Activated T-cell treated with anti-CD3 and anti-CD28 coated beads, Interleukin-2, amount 50 U/mL, for 24 hours (primary cell): Measurements from ENCODE around the gene LRRTM3.

Experiments
- DNase-seq: peaks from one replicate; pipeline ENCODE4 v3.0.0-alpha.2; 2020
- H3K27ac Mint-ChIP-seq: 2 replicates; pipeline ENCODE4 v1.8.0; 2020; ENCODE audit warnings: mild to moderate bottlenecking, mixed read lengths
- H3K27me3 Mint-ChIP-seq: 2 replicates; pipeline ENCODE4 v1.8.0; 2020; ENCODE audit warnings: mixed read lengths
- H3K36me3 Mint-ChIP-seq: 2 replicates; pipeline ENCODE4 v1.8.0; 2020; ENCODE audit warnings: low read depth, mixed read lengths
- H3K4me1 Mint-ChIP-seq: 2 replicates; pipeline ENCODE4 v1.8.0; 2020; ENCODE audit warnings: low read depth, mixed read lengths
- H3K4me3 Mint-ChIP-seq: 2 replicates; pipeline ENCODE4 v1.8.0; 2020; ENCODE audit warnings: mild to moderate bottlenecking, moderate library complexity, mixed read lengths
- H3K9me3 Mint-ChIP-seq: 2 replicates; pipeline ENCODE4 v1.8.0; 2020; ENCODE audit warnings: mixed read lengths

LRRTM3 gene

GRCh38 chr10:67022099-67022498 is 96.3 kb downstream of the LRRTM3 start:
- DNase-seq = no peak
- Mint-ChIP-seq H3K9me3 (peaks cover 2% of the 10 kb centered on the region), H3K36me3 (no peaks in the 10 kb centered on the region), H3K4me3 (no peak overlapping the region), H3K4me1 (no peaks in the 10 kb centered on the region), H3K27me3 (no peaks in the 10 kb centered on the region), H3K27ac (no peak overlapping the region)

- H3K27me3 Mint-ChIP-seq = no peaks in the 10 kb centered on the region
Measured at GRCh38 chr10:67033878-67034277, 108.0 kb downstream of the LRRTM3 start.

GRCh38 chr10:67036808-67037207 is 111.0 kb downstream of the LRRTM3 start:
- peaks cover 4% of the 10 kb centered on the region for H3K9me3 Mint-ChIP-seq
- H3K27ac Mint-ChIP-seq = no peak overlapping the region
- H3K27me3 Mint-ChIP-seq = no peaks in the 10 kb centered on the region
- H3K4me3 Mint-ChIP-seq = no peak overlapping the region
- no peaks in the 10 kb centered on the region for H3K36me3 Mint-ChIP-seq
- H3K4me1 Mint-ChIP-seq = no peaks in the 10 kb centered on the region
- no peak for DNase-seq

More at GRCh38 chr10:67033878-67034277, 108.0 kb downstream of the LRRTM3 start:
- Mint-ChIP-seq H3K4me3 (no peak overlapping the region), H3K4me1 (no peaks in the 10 kb centered on the region), H3K27ac (no peak overlapping the region), H3K9me3 (peaks cover 4% of the 10 kb centered on the region), H3K36me3 (no peaks in the 10 kb centered on the region)
- DNase-seq = no peak

- Mint-ChIP-seq H3K27me3 (no peaks in the 10 kb centered on the region), H3K9me3 (no peaks in the 10 kb centered on the region), H3K27ac (no peak overlapping the region), H3K4me3 (no peak overlapping the region), H3K4me1 (no peaks in the 10 kb centered on the region), H3K36me3 (no peaks in the 10 kb centered on the region)
- DNase-seq = no peak
Measured at GRCh38 chr10:67043041-67043440, 117.2 kb downstream of the LRRTM3 start.

- H3K36me3 Mint-ChIP-seq = no peaks in the 10 kb centered on the region
- H3K4me3 Mint-ChIP-seq = no peak overlapping the region
- no peaks in the 10 kb centered on the region for H3K9me3 Mint-ChIP-seq
- H3K4me1 Mint-ChIP-seq = no peaks in the 10 kb centered on the region
- no peak for DNase-seq
- H3K27ac Mint-ChIP-seq = no peak overlapping the region
- no peaks in the 10 kb centered on the region for H3K27me3 Mint-ChIP-seq
Measured at GRCh38 chr10:67045404-67045803, 119.6 kb downstream of the LRRTM3 start.

- Mint-ChIP-seq H3K36me3 (no peaks in the 10 kb centered on the region), H3K27me3 (no peaks in the 10 kb centered on the region), H3K4me1 (no peaks in the 10 kb centered on the region), H3K27ac (no peak overlapping the region), H3K4me3 (no peak overlapping the region), H3K9me3 (no peaks in the 10 kb centered on the region)
- no peak for DNase-seq
Measured at GRCh38 chr10:67046507-67046906, 120.7 kb downstream of the LRRTM3 start.

- no peak overlapping the region for H3K4me3 Mint-ChIP-seq
- no peak for DNase-seq
- no peaks in the 10 kb centered on the region for H3K9me3 Mint-ChIP-seq
- no peaks in the 10 kb centered on the region for H3K36me3 Mint-ChIP-seq
- no peaks in the 10 kb centered on the region for H3K27me3 Mint-ChIP-seq
- no peak overlapping the region for H3K27ac Mint-ChIP-seq
- no peaks in the 10 kb centered on the region for H3K4me1 Mint-ChIP-seq
Measured at GRCh38 chr10:67049988-67050387, 124.2 kb downstream of the LRRTM3 start.

GRCh38 chr10:67050415-67050814 is 124.6 kb downstream of the LRRTM3 start:
- no peaks in the 10 kb centered on the region for H3K4me1 Mint-ChIP-seq
- DNase-seq = no peak
- no peak overlapping the region for H3K27ac Mint-ChIP-seq
- H3K27me3 Mint-ChIP-seq = no peaks in the 10 kb centered on the region
- no peak overlapping the region for H3K4me3 Mint-ChIP-seq
- H3K36me3 Mint-ChIP-seq = no peaks in the 10 kb centered on the region
- H3K9me3 Mint-ChIP-seq = no peaks in the 10 kb centered on the region

GRCh38 chr10:67072654-67073053 is 146.8 kb downstream of the LRRTM3 start:
- Mint-ChIP-seq H3K36me3 (no peaks in the 10 kb centered on the region), H3K9me3 (no peaks in the 10 kb centered on the region), H3K4me3 (no peak overlapping the region), H3K27ac (no peak overlapping the region), H3K4me1 (no peaks in the 10 kb centered on the region), H3K27me3 (no peaks in the 10 kb centered on the region)
- DNase-seq = no peak

- H3K36me3 Mint-ChIP-seq = no peaks in the 10 kb centered on the region
- no peak overlapping the region for H3K4me3 Mint-ChIP-seq
- no peaks in the 10 kb centered on the region for H3K27me3 Mint-ChIP-seq
- DNase-seq = no peak
- peaks cover 2% of the 10 kb centered on the region for H3K9me3 Mint-ChIP-seq
- no peak overlapping the region for H3K27ac Mint-ChIP-seq
- H3K4me1 Mint-ChIP-seq = no peaks in the 10 kb centered on the region
Measured at GRCh38 chr10:67075491-67075971, 149.7 kb downstream of the LRRTM3 start.

- no peaks in the 10 kb centered on the region for H3K36me3 Mint-ChIP-seq
- H3K27me3 Mint-ChIP-seq = no peaks in the 10 kb centered on the region
- peaks cover 2% of the 10 kb centered on the region for H3K9me3 Mint-ChIP-seq
- DNase-seq = no peak
- no peak overlapping the region for H3K27ac Mint-ChIP-seq
- no peak overlapping the region for H3K4me3 Mint-ChIP-seq
- no peaks in the 10 kb centered on the region for H3K4me1 Mint-ChIP-seq
Measured at GRCh38 chr10:67076144-67076543, 150.3 kb downstream of the LRRTM3 start.

GRCh38 chr10:67077376-67077775 is 151.5 kb downstream of the LRRTM3 start:
- H3K36me3 Mint-ChIP-seq = no peaks in the 10 kb centered on the region
- DNase-seq = no peak
- H3K27me3 Mint-ChIP-seq = no peaks in the 10 kb centered on the region
- H3K9me3 Mint-ChIP-seq = peaks cover 2% of the 10 kb centered on the region
- no peaks in the 10 kb centered on the region for H3K4me1 Mint-ChIP-seq
- no peak overlapping the region for H3K27ac Mint-ChIP-seq
- no peak overlapping the region for H3K4me3 Mint-ChIP-seq

- Mint-ChIP-seq H3K4me1 (no peaks in the 10 kb centered on the region), H3K27me3 (no peaks in the 10 kb centered on the region), H3K9me3 (peaks cover 2% of the 10 kb centered on the region), H3K27ac (no peak overlapping the region), H3K4me3 (no peak overlapping the region), H3K36me3 (no peaks in the 10 kb centered on the region)
- no peak for DNase-seq
Measured at GRCh38 chr10:67079126-67079525, 153.3 kb downstream of the LRRTM3 start.

GRCh38 chr10:67086327-67087134 is 160.7 kb downstream of the LRRTM3 start:
- H3K4me1 Mint-ChIP-seq = no peaks in the 10 kb centered on the region
- H3K27me3 Mint-ChIP-seq = no peaks in the 10 kb centered on the region
- no peaks in the 10 kb centered on the region for H3K9me3 Mint-ChIP-seq
- DNase-seq = no peak
- no peaks in the 10 kb centered on the region for H3K36me3 Mint-ChIP-seq
- no peak overlapping the region for H3K27ac Mint-ChIP-seq
- no peak overlapping the region for H3K4me3 Mint-ChIP-seq

- no peak overlapping the region for H3K4me3 Mint-ChIP-seq
- DNase-seq = no peak
- no peak overlapping the region for H3K27ac Mint-ChIP-seq
- no peaks in the 10 kb centered on the region for H3K9me3 Mint-ChIP-seq
- no peaks in the 10 kb centered on the region for H3K36me3 Mint-ChIP-seq
- no peaks in the 10 kb centered on the region for H3K27me3 Mint-ChIP-seq
- H3K4me1 Mint-ChIP-seq = no peaks in the 10 kb centered on the region
Measured at GRCh38 chr10:67087135-67087425, 161.2 kb downstream of the LRRTM3 start.

- H3K4me3 Mint-ChIP-seq = no peak overlapping the region
- no peaks in the 10 kb centered on the region for H3K4me1 Mint-ChIP-seq
- H3K27me3 Mint-ChIP-seq = no peaks in the 10 kb centered on the region
- H3K9me3 Mint-ChIP-seq = no peaks in the 10 kb centered on the region
- H3K27ac Mint-ChIP-seq = no peak overlapping the region
- DNase-seq = no peak
- H3K36me3 Mint-ChIP-seq = no peaks in the 10 kb centered on the region
Measured at GRCh38 chr10:67088036-67088435, 162.2 kb downstream of the LRRTM3 start.
